ENCODE results near the gene NCOA4.

The NCOA4 gene

DNA sequence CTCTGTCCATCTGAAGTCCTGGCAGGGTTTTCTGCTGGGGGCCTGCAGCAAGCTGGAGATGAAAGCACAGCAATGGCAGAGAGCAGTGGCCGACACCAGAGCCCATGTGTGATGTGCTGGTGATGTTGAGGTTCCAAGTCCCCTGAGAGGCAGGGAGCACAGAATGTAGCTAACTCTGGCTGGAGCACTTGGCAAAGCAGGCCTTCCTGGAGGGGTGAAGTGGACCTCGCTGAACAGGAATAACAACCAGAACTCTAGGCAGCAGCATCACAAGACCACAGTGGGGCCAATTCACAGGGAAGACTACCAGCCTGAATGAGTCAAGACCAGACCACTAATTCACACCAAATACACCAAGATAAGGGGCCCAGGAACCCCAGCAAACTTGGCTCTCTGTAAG, 38.5 kb upstream of the NCOA4 start:
- TF ChIP-seq CTCF (IDR thresholded peaks at IDR 0.05; ENCODE audit: insufficient read depth, low read length), result no peak
- no peaks in the 10 kb centered on the region for H3K27me3 ChIP-seq (ENCODE audit: insufficient read depth, poor library complexity, severe bottlenecking)
- no peak for DNase-seq (ENCODE audit: low read depth in 1 of 2, low spot score in 1 of 2)
- no peak overlapping the region for H3K4me3 ChIP-seq (replicated peaks; ENCODE audit: insufficient read depth, low read length)
- no peak overlapping the region for H3K27ac ChIP-seq (replicated peaks)

DNA sequence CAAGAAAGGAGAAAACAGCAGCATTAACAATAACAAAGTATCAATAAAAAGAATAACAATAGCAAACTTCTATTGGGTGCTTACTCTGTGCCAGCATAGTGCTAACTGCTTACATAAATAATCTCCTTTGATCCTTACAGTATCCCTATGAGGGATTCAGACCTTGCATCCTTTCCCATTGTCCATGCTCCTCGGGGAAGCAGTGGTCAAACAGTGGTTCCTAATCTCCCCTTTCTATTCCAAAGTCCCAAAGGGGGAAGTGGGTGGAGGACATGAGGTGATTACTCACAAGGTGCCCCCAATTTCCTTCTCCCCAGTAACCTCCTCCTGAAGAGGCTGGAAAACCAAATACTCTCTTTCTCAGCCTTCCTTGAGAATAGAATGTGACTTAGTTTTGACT, 37.7 kb upstream of the NCOA4 start:
- H3K27ac ChIP-seq (replicated peaks), result no peak overlapping the region
- H3K4me3 ChIP-seq (replicated peaks; ENCODE audit: insufficient read depth, low read length), result no peak overlapping the region
- no peaks in the 10 kb centered on the region for H3K27me3 ChIP-seq (ENCODE audit: insufficient read depth, poor library complexity, severe bottlenecking)
- TF ChIP-seq POLR2AphosphoS5 (IDR thresholded peaks at IDR 0.05; ENCODE audit: low read depth) (no peak), SPI1 (IDR thresholded peaks at IDR 0.05; ENCODE audit: borderline replicate concordance, low read depth) (no peak), REST (IDR thresholded peaks at IDR 0.05; ENCODE audit: insufficient replicate concordance, low read depth) (no peak), GABPA (IDR thresholded peaks at IDR 0.05; ENCODE audit: low read depth) (no peak)
- DNase-seq (ENCODE audit: low read depth in 1 of 2, low spot score in 1 of 2), result no peak

DNA sequence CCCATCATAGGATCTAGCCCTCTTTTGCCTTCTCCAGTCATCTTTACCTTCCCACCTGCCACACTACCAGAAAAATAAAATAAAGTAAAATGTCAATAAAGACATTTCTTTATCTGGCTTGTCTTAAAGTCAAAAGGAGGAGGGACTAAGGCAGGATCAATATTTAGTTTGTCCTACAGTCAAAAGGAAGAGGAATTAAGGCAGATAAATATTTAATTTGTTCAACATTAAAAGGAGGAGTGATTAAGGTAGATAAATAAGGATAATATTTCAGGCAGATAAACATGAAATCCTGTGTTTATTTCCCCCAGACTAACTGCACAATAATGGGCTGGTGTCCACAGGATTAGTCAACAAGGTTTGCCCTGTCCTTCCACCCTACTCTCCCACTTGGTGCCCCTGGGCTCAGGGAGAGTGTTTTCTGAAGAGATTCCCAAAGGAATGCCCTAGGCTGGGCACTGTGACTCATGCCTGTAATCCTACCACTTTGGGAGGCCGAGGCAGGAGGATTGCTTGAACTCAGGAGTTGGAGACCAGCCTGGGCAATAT, 33.9 kb upstream of the NCOA4 start:
- H3K27ac ChIP-seq (replicated peaks), result no peak overlapping the region

More for the DNA sequence above, 33.9 kb upstream of the NCOA4 start:
- H3K27me3 ChIP-seq (ENCODE audit: insufficient read depth, poor library complexity, severe bottlenecking), result no peaks in the 10 kb centered on the region
- TF ChIP-seq POLR2AphosphoS5 (IDR thresholded peaks at IDR 0.05; ENCODE audit: low read depth) (no peak), SPI1 (IDR thresholded peaks at IDR 0.05; ENCODE audit: borderline replicate concordance, low read depth) (no peak), CTCF (IDR thresholded peaks at IDR 0.05; ENCODE audit: insufficient read depth, low read length) (no peak), GABPA (IDR thresholded peaks at IDR 0.05; ENCODE audit: low read depth) (no peak), REST (IDR thresholded peaks at IDR 0.05; ENCODE audit: insufficient replicate concordance, low read depth) (no peak)
- no peak for DNase-seq (ENCODE audit: low read depth in 1 of 2, low spot score in 1 of 2)
- H3K4me3 ChIP-seq (replicated peaks; ENCODE audit: insufficient read depth, low read length), result no peak overlapping the region

Measured in HL-60 (cell line).